HFF-Myc (cell line): ENCODE results near the gene SLC12A6.
A peak's percentile ranks its signal among the peaks of the same experiment; 100 is the strongest.
"Not testable (repeated sequence)": the region's sequence is repeated elsewhere in the genome, so short reads cannot be mapped to it uniquely, and the experiment has no call there.

Source experiments
- DNase-seq: peaks from one replicate; pipeline ENCODE4 v3.0.0-alpha.2; 2011; ENCODE audit warnings: low read depth; ENCODE audit errors: extremely low read depth
- H3K4me3 ChIP-seq: replicated peaks from 2 replicates; pipeline ENCODE4 v1.5.1; 2011; ENCODE audit warnings: low read depth, mild to moderate bottlenecking, control low read depth, low read length
- CTCF ChIP-seq: IDR thresholded peaks from 2 replicates; pipeline ENCODE4 v1.5.1; 2012; ENCODE audit warnings: mild to moderate bottlenecking, low read depth, low read length, control low read depth; ENCODE audit errors: missing control alignments

The SLC12A6 gene

GRCh38 chr15:34337557-34338306 is at the start of gene SLC12A6:
Gene SLC12A6 (minus strand): TSS chr15:34337781. CDS start chr15:34336680, 1,101 bp downstream.
- peak within 1 kb of the TSS; percentile 67 for H3K4me3 ChIP-seq
- peak; percentile 70 for DNase-seq
- TF ChIP-seq CTCF: no peak

- not testable (repeated sequence) for H3K4me3 ChIP-seq
Observed at GRCh38 chr15:34381829-34382521, 44.4 kb upstream of the SLC12A6 start.

GRCh38 chr15:34380491-34380890 is 42.9 kb upstream of the SLC12A6 start:
- not testable (repeated sequence) for H3K4me3 ChIP-seq, DNase-seq

More at GRCh38 chr15:34381829-34382521, 44.4 kb upstream of the SLC12A6 start:
- DNase-seq: not testable (repeated sequence)

GRCh38 chr15:34376856-34377255 is 39.3 kb upstream of the SLC12A6 start:
- H3K4me3 ChIP-seq: no peak overlapping the region
- TF ChIP-seq CTCF: no peak
- no peak for DNase-seq

GRCh38 chr15:34375541-34375940 is 38.0 kb upstream of the SLC12A6 start:
- H3K4me3 ChIP-seq, DNase-seq: not testable (repeated sequence)

GRCh38 chr15:34374816-34375215 is 37.2 kb upstream of the SLC12A6 start:
- H3K4me3 ChIP-seq: no peak overlapping the region
- no peak for DNase-seq
- no peak for TF ChIP-seq CTCF

- DNase-seq: no peak
- no peak for TF ChIP-seq CTCF
- H3K4me3 ChIP-seq: no peak overlapping the region
Observed at GRCh38 chr15:34373951-34374350, 36.4 kb upstream of the SLC12A6 start.

- H3K4me3 ChIP-seq: no peak overlapping the region
- DNase-seq: no peak
- no peak for TF ChIP-seq CTCF
Observed at GRCh38 chr15:34370643-34371042, 33.1 kb upstream of the SLC12A6 start.
